Ovary (tissue), 9 donors: ENCODE measurements around the gene CYP46A1. TPM values are rescaled to one million over a fixed set of nuclear protein-coding genes. Genes with fewer than 3 reads are reported as not detected.

Source experiments
- DNase-seq, 5 donors: peaks; one replicate each; pipeline ENCODE4 v3.0.0-alpha.2; 2019 to 2020
- H3K27ac ChIP-seq, 2 donors: fragments of 200-600 bp; one replicate each; pipeline versions ENCODE4 v1.5.1 to v1.8.0; 2019 to 2022
- H3K27me3 ChIP-seq: fragments of 200-600 bp; one replicate; pipeline ENCODE4 v1.8.0; 2022
- H3K36me3 ChIP-seq: fragments of 200-600 bp; sonication (generic); one replicate; pipeline ENCODE4 v1.5.1; 2019
- H3K4me1 ChIP-seq: one replicate; pipeline ENCODE4 v1.8.1; 2013; ENCODE audit warnings: mild to moderate bottlenecking, moderate library complexity; ENCODE audit not compliant: insufficient read depth
- H3K4me3 ChIP-seq: fragments of 200-600 bp; sonication (generic); one replicate; pipeline ENCODE4 v1.5.1; 2017
- H3K9me3 ChIP-seq, 2 donors: fragments of 200-600 bp in 1 of 2; sonication (generic) in 1 of 2; one replicate each; pipeline versions ENCODE4 v1.5.1 to v1.8.1; 2013 to 2019; ENCODE audit warnings: mild to moderate bottlenecking in 1 of 2, moderate library complexity in 1 of 2
- EP300 ChIP-seq: sonication (generic); formaldehyde crosslinking; IDR thresholded peaks from one replicate; pipeline ENCODE4 v1.6.1; 2017; ENCODE audit warnings: antibody characterized with exemption
- POLR2A ChIP-seq: fragments of 450-650 bp; IDR thresholded peaks from one replicate; pipeline ENCODE4 v1.6.1; 2017; ENCODE audit warnings: antibody characterized with exemption, mild to moderate bottlenecking, moderate library complexity
- WGBS, 3 donors: extraction: QIAGEN DNeasy Blood & Tissue Kit in 1 of 3; methylation state at CpG; one replicate each; pipeline versions ENCODE4 v1.1.5 to v1.1.7; 2013 to 2017; 5-methylcytosine and 5-hydroxymethylcytosine counted together
- intact Hi-C, 4 donors: fragments of 100-400 bp; cut with DNase I; formaldehyde crosslinking; loops; one replicate each; pipeline versions ENCODE4 v1.11.0 to v1.15.1; 2022 to 2023
- polyA plus RNA-seq, 2 donors: library from polyadenylated mRNA; stranded (reverse); fragments of 200-250 nt in 1 of 2; fragments of 350-450 nt in 1 of 2; fragmentation: Illumina TruSeq in 1 of 2; extraction: RNeasy Lipid Tissue Mini Kit (QIAGEN cat#74804) in 1 of 2; gene quantifications; one replicate each; pipeline ENCODE4 v1.2.3, GENCODE V29; 2013 to 2014
- total RNA-seq, 7 donors: library from RNA; depleted of rRNA in 2 of 7; stranded (reverse); fragments of >200 nt in 2 of 7; fragmentation: NEBNext Ultra II Directional in 3 of 7; extraction: Animal tissue kit (Norgen Biotek cat#: 25700) in 3 of 7; gene quantifications; one replicate each; pipeline versions ENCODE4 v1.1.0 to v1.2.4, GENCODE V29; 2016 to 2023
- TF ChIP-seq, protein P1 (sequence below), 3 donors: fragments of 450-650 bp in 2 of 3; fragments of 200-600 bp in 1 of 3; IDR thresholded peaks; one replicate each; pipeline versions ENCODE4 v1.5.1 to v1.8.0; 2016 to 2022; ENCODE audit warnings: antibody characterized with exemption in 3 of 3, mild to moderate bottlenecking in 1 of 3
- donor health status: DM: no; HTN: no; CAD: no; lungs with moderate emphysema.
- donor health status: DM: no; HTN: no; CAD: no.
- donor health status: Bipolar disorder and iron deficiency.
- donor health status: DM: yes; HTN: yes; CAD: no.
- donor health status: DM: no; HTN: no; CAD: no.
- donor health status: DM: yes; HTN: yes; CAD: no.

CYP46A1 gene
- total and polyA plus RNA-seq, 9 donors, result 0.48 to 4.9 (median 1.7) TPM

DNA sequence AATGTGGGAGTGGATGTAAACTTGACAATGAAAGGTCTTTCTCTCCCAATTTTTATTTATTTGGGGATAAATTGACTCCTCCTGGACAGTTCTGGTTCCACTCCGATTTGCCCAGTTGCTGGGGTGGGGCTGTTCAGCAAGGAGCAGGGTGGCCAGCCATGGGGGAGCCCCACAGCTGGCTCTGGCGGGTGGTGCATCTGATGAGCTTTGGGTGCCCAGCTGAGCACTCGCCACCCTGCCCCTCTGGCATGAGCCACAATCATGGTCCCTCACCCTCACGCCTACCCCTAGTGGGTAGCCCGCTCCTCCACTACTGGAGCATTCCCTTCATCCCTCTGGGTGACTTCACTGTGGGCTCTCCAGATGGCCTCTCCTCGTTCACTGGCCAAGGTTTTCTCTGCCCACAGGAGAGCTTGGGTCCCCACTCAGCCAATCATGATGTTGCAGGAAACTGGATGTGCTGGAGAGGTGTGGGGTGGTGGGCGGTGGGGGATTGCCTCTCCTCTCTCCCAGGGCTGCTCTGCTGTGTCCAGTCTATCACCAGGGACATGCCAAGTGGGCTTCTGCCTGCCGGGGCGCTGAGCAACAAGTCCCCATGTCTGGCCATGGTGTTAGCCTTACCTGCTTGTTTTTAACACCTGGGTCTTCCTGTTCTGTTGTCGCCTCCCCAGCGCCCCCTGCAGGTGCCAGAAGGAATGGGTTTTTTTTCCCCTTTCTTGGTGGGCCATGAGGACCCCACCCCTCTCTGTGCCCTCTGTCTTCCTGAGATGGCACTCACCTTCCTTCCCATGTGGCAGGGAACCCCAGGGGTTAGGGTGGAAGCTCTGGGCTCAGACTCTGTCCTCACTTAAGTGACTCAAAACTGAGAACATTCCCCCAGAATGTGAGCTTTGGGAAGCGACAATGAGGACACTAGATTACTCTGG lies 3.4 kb downstream of the CYP46A1 start:
- H3K27ac ChIP-seq, result no peak overlapping the region
- H3K4me1 ChIP-seq, result peaks cover 2% of the 10 kb centered on the region
- intact Hi-C loops, result no loop called here
- 64 to 67% (median 66%) methylated on average over 12 of the region's 12 CpGs for WGBS, 3 donors
- DNase-seq, result peak in 2 of 5 donors; percentile 5 to 18
- no peaks in the 10 kb centered on the region for H3K36me3 ChIP-seq
- no peaks in the 10 kb centered on the region for H3K9me3 ChIP-seq
- TF ChIP-seq, protein P1, sequence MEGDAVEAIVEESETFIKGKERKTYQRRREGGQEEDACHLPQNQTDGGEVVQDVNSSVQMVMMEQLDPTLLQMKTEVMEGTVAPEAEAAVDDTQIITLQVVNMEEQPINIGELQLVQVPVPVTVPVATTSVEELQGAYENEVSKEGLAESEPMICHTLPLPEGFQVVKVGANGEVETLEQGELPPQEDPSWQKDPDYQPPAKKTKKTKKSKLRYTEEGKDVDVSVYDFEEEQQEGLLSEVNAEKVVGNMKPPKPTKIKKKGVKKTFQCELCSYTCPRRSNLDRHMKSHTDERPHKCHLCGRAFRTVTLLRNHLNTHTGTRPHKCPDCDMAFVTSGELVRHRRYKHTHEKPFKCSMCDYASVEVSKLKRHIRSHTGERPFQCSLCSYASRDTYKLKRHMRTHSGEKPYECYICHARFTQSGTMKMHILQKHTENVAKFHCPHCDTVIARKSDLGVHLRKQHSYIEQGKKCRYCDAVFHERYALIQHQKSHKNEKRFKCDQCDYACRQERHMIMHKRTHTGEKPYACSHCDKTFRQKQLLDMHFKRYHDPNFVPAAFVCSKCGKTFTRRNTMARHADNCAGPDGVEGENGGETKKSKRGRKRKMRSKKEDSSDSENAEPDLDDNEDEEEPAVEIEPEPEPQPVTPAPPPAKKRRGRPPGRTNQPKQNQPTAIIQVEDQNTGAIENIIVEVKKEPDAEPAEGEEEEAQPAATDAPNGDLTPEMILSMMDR (IDR thresholded peaks at IDR 0.05), result no peak
- TF ChIP-seq EP300 (no peak), POLR2A (no peak)
- no peaks in the 10 kb centered on the region for H3K27me3 ChIP-seq
- H3K4me3 ChIP-seq, result no peak overlapping the region

DNA sequence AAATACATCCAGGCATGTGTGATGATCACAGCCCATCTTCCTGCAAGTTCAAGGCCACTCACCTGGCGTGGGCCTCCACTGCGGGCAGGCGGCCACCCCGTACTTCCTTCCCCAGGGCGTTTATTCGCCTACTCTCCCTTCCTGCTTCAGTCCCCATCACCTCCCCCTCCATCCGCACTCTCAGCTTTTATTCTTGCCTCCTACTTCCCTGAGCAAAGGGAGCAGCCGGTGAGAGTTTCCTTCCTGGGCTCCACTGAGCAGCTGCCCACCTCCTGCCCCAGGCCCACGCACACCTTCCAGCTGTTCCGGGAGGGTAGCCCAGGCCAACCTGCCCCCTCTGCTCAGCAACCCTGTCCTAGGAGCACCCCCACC lies 4.1 kb downstream of the CYP46A1 start:
- TF ChIP-seq, protein P1 (IDR thresholded peaks at IDR 0.05), result no peak
- no peak for TF ChIP-seq POLR2A
- no peak for TF ChIP-seq EP300
- intact Hi-C loops, result no loop called here

DNA sequence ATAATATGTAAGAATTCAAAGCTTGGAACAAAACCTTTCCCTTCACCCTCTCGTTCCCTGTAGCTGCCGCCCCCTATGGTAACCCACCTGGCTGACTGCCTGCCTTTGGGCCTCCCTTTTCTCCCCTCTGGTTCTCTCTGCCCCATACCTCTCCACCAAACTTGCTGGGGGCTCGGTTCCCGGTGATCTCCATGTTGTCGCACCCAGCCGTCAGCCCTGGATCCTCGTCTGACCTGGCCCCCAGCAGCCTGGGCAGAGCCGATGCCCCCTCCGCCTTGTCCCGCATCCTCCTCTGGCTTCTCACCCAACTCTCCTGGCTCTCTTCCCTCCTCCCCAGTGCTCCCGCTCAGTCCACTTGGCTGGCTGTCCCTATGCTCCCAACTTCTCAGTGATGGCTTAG lies 4.5 kb downstream of the CYP46A1 start:
- no peak overlapping the region for H3K27ac ChIP-seq
- intact Hi-C loops, result no loop called here
- 78 to 87% (median 83%) methylated on average over 11 of the region's 11 CpGs for WGBS, 3 donors
- TF ChIP-seq POLR2A (no peak), EP300 (no peak)
- TF ChIP-seq, protein P1 (IDR thresholded peaks at IDR 0.05), result no peak
- H3K9me3 ChIP-seq, result no peaks in the 10 kb centered on the region
- no peaks in the 10 kb centered on the region for H3K27me3 ChIP-seq
- no peak overlapping the region for H3K4me3 ChIP-seq
- H3K4me1 ChIP-seq, result no peaks in the 10 kb centered on the region
- no peaks in the 10 kb centered on the region for H3K36me3 ChIP-seq
- DNase-seq, result peak in 1 of 5 donors; percentile 3

More for the DNA sequence above, 4.1 kb downstream of the CYP46A1 start:
- WGBS, 3 donors, result 52 to 64% (median 58%) methylated on average over 10 of the region's 10 CpGs
- Histone ChIP-seq H3K27me3 (no peaks in the 10 kb centered on the region), H3K36me3 (no peaks in the 10 kb centered on the region), H3K27ac (no peak overlapping the region), H3K9me3 (no peaks in the 10 kb centered on the region), H3K4me3 (no peak overlapping the region), H3K4me1 (no peaks in the 10 kb centered on the region)
- DNase-seq, result peak in 2 of 5 donors; percentile 6 to 16

DNA sequence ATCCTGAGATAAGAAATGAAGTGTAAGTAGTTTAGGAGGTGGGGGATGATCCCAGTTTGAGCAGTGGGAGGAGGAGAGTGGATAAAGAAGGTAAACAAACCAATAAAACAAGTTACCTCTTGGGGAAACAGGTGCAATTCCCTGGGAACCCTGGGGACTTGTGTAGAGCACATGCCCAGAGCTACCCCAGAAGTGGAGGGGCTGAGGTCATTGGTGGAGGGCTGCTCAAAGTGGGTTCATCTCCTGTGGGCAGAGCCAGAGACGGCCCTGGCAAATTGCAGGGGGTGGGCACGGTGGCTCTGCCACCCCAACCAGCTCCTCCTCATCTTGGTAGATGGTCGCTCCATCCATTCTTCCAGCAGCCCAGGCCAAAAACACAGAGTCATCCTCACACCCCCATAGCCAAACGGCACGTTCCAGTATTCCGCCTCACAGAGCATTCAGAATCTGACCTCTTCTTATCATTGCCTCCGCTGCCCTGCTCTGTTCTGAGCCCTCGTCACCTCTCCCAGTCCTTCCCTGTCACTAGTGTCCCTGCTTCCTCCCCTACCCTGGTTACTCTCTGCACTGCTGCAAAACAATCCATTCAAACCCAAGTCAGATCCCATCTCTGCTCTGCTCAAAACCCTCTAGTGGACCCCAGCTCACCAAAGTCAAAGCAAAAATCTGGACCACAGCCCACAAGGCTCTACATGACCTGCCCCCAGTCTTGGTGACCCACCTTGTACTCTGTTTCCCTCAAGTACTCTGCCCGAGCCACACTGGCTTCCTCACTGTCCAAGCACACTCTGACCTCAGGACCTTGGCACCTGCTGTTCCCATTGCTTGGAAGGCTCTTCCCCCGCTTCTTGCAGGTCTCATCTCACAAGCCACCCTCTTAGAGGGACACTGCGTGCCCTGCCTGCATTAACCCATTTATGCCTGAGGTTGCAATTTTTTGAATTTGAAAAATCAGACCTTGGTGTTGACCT lies 5.5 kb downstream of the CYP46A1 start:
- Histone ChIP-seq H3K9me3 (no peaks in the 10 kb centered on the region), H3K4me3 (no peak overlapping the region), H3K4me1 (no peaks in the 10 kb centered on the region), H3K27me3 (no peaks in the 10 kb centered on the region), H3K36me3 (no peaks in the 10 kb centered on the region), H3K27ac (no peak overlapping the region)
- 85 to 91% (median 88%) methylated on average over 11 of the region's 11 CpGs for WGBS, 3 donors
- intact Hi-C loops, result no loop called here
- TF ChIP-seq EP300, result no peak
- TF ChIP-seq, protein P1 (IDR thresholded peaks at IDR 0.05), result no peak
- TF ChIP-seq POLR2A, result no peak
- DNase-seq, result peak in 1 of 5 donors; percentile 3
